ENCODE data around the gene SLC35E1.

- TF ChIP-seq POLR2A (IDR thresholded peaks at IDR 0.05): no peak
- no peak for TF ChIP-seq CTCF (IDR thresholded peaks at IDR 0.05)
Observed at GRCh38 chr19:16579381-16579780, 7.2 kb upstream of the SLC35E1 start.

All from breast epithelium (tissue), 3 donors.